ENCODE data around the gene COIL.

The COIL gene

GRCh38 chr17:56897646-56898424, 63.0 kb downstream of the COIL start:
- Histone ChIP-seq H3K4me3 (ENCODE audit: low read length) (no peak overlapping the region), H3K4me1 (ENCODE audit: control insufficient read depth, low read depth, low read length) (peaks cover 6% of the 10 kb centered on the region), H3K36me3 (ENCODE audit: control insufficient read depth, low read depth, low read length) (peaks cover 34% of the 10 kb centered on the region), H3K27ac (ENCODE audit: low read length) (no peak overlapping the region), H3K27me3 (ENCODE audit: control insufficient read depth, insufficient read depth, low read length) (no peaks in the 10 kb centered on the region), H3K9me3 (ENCODE audit: control insufficient read depth, low read depth, low read length) (no peaks in the 10 kb centered on the region), H3K9ac (ENCODE audit: low read length) (no peak overlapping the region)

GRCh38 chr17:56896968-56897359, 63.9 kb downstream of the COIL start:
- Histone ChIP-seq H3K36me3 (ENCODE audit: control insufficient read depth, low read depth, low read length) (peaks cover 31% of the 10 kb centered on the region), H3K9ac (ENCODE audit: low read length) (no peak overlapping the region), H3K9me3 (ENCODE audit: control insufficient read depth, low read depth, low read length) (no peaks in the 10 kb centered on the region), H3K27me3 (ENCODE audit: control insufficient read depth, insufficient read depth, low read length) (no peaks in the 10 kb centered on the region), H3K27ac (ENCODE audit: low read length) (no peak overlapping the region), H3K4me3 (ENCODE audit: low read length) (no peak overlapping the region), H3K4me1 (ENCODE audit: control insufficient read depth, low read depth, low read length) (peaks cover 6% of the 10 kb centered on the region)

GRCh38 chr17:56896217-56896967, 64.5 kb downstream of the COIL start:
- Histone ChIP-seq H3K36me3 (ENCODE audit: control insufficient read depth, low read depth, low read length) (peaks cover 26% of the 10 kb centered on the region), H3K27me3 (ENCODE audit: control insufficient read depth, insufficient read depth, low read length) (no peaks in the 10 kb centered on the region), H3K27ac (ENCODE audit: low read length) (no peak overlapping the region), H3K4me3 (ENCODE audit: low read length) (no peak overlapping the region), H3K9me3 (ENCODE audit: control insufficient read depth, low read depth, low read length) (no peaks in the 10 kb centered on the region), H3K4me1 (ENCODE audit: control insufficient read depth, low read depth, low read length) (peaks cover 6% of the 10 kb centered on the region), H3K9ac (ENCODE audit: low read length) (no peak overlapping the region)

GRCh38 chr17:56894859-56895455, 65.9 kb downstream of the COIL start:
- Histone ChIP-seq H3K4me1 (ENCODE audit: control insufficient read depth, low read depth, low read length) (peaks cover 6% of the 10 kb centered on the region), H3K27ac (ENCODE audit: low read length) (no peak overlapping the region), H3K36me3 (ENCODE audit: control insufficient read depth, low read depth, low read length) (peaks cover 17% of the 10 kb centered on the region), H3K9me3 (ENCODE audit: control insufficient read depth, low read depth, low read length) (no peaks in the 10 kb centered on the region), H3K27me3 (ENCODE audit: control insufficient read depth, insufficient read depth, low read length) (no peaks in the 10 kb centered on the region), H3K9ac (ENCODE audit: low read length) (no peak overlapping the region), H3K4me3 (ENCODE audit: low read length) (no peak overlapping the region)

GRCh38 chr17:56893503-56893902, 67.3 kb downstream of the COIL start:
- Histone ChIP-seq H3K4me1 (ENCODE audit: control insufficient read depth, low read depth, low read length) (peaks cover 6% of the 10 kb centered on the region), H3K36me3 (ENCODE audit: control insufficient read depth, low read depth, low read length) (peaks cover 17% of the 10 kb centered on the region), H3K27me3 (ENCODE audit: control insufficient read depth, insufficient read depth, low read length) (no peaks in the 10 kb centered on the region), H3K9me3 (ENCODE audit: control insufficient read depth, low read depth, low read length) (no peaks in the 10 kb centered on the region), H3K9ac (ENCODE audit: low read length) (no peak overlapping the region), H3K4me3 (ENCODE audit: low read length) (no peak overlapping the region), H3K27ac (ENCODE audit: low read length) (no peak overlapping the region)

- H3K4me1 ChIP-seq (ENCODE audit: control insufficient read depth, low read depth, low read length): peaks cover 6% of the 10 kb centered on the region
- no peak overlapping the region for H3K9ac ChIP-seq (ENCODE audit: low read length)
- no peaks in the 10 kb centered on the region for H3K27me3 ChIP-seq (ENCODE audit: control insufficient read depth, insufficient read depth, low read length)
- peaks cover 12% of the 10 kb centered on the region for H3K36me3 ChIP-seq (ENCODE audit: control insufficient read depth, low read depth, low read length)
- no peak overlapping the region for H3K27ac ChIP-seq (ENCODE audit: low read length)
- no peak overlapping the region for H3K4me3 ChIP-seq (ENCODE audit: low read length)
- H3K9me3 ChIP-seq (ENCODE audit: control insufficient read depth, low read depth, low read length): peaks cover 9% of the 10 kb centered on the region
Measured at GRCh38 chr17:56892333-56892732, 68.5 kb downstream of the COIL start.

- Histone ChIP-seq H3K36me3 (ENCODE audit: control insufficient read depth, low read depth, low read length) (peaks cover 12% of the 10 kb centered on the region), H3K4me3 (ENCODE audit: low read length) (no peak overlapping the region), H3K9me3 (ENCODE audit: control insufficient read depth, low read depth, low read length) (peaks cover 10% of the 10 kb centered on the region), H3K9ac (ENCODE audit: low read length) (no peak overlapping the region), H3K27ac (ENCODE audit: low read length) (no peak overlapping the region), H3K4me1 (ENCODE audit: control insufficient read depth, low read depth, low read length) (peaks cover 6% of the 10 kb centered on the region), H3K27me3 (ENCODE audit: control insufficient read depth, insufficient read depth, low read length) (no peaks in the 10 kb centered on the region)
Measured at GRCh38 chr17:56891751-56892150, 69.1 kb downstream of the COIL start.

- H3K9me3 ChIP-seq (ENCODE audit: control insufficient read depth, low read depth, low read length): peaks cover 10% of the 10 kb centered on the region
- H3K4me3 ChIP-seq (ENCODE audit: low read length): no peak overlapping the region
- H3K4me1 ChIP-seq (ENCODE audit: control insufficient read depth, low read depth, low read length): peaks cover 5% of the 10 kb centered on the region
- no peak overlapping the region for H3K27ac ChIP-seq (ENCODE audit: low read length)
- H3K27me3 ChIP-seq (ENCODE audit: control insufficient read depth, insufficient read depth, low read length): no peaks in the 10 kb centered on the region
- H3K36me3 ChIP-seq (ENCODE audit: control insufficient read depth, low read depth, low read length): peaks cover 12% of the 10 kb centered on the region
- no peak overlapping the region for H3K9ac ChIP-seq (ENCODE audit: low read length)
Measured at GRCh38 chr17:56890906-56891674, 69.8 kb downstream of the COIL start.

GRCh38 chr17:56890390-56890789, 70.5 kb downstream of the COIL start:
- Histone ChIP-seq H3K27me3 (ENCODE audit: control insufficient read depth, insufficient read depth, low read length) (no peaks in the 10 kb centered on the region), H3K9ac (ENCODE audit: low read length) (no peak overlapping the region), H3K9me3 (ENCODE audit: control insufficient read depth, low read depth, low read length) (peaks cover 10% of the 10 kb centered on the region), H3K27ac (ENCODE audit: low read length) (no peak overlapping the region), H3K4me3 (ENCODE audit: low read length) (no peak overlapping the region), H3K36me3 (ENCODE audit: control insufficient read depth, low read depth, low read length) (peaks cover 12% of the 10 kb centered on the region), H3K4me1 (ENCODE audit: control insufficient read depth, low read depth, low read length) (no peaks in the 10 kb centered on the region)
